HG03039 (cell line): Measurements from ENCODE around the gene SUGCT.

ENCODE experiments used
- ATAC-seq: cut with Tn5 transposase; IDR thresholded peaks from one replicate; pipeline ENCODE4 v1.9.1; 2021; ENCODE audit warnings: mild to moderate bottlenecking, moderate library complexity; ENCODE audit not compliant: unreplicated experiment

Gene SUGCT

GRCh38 chr7:40799493-40800403, 664.9 kb downstream of the SUGCT start:
- no peak for ATAC-seq

- no peak for ATAC-seq
Measured at GRCh38 chr7:40800771-40801170, 666.0 kb downstream of the SUGCT start.

GRCh38 chr7:40802497-40802896, 667.7 kb downstream of the SUGCT start:
- no peak for ATAC-seq

GRCh38 chr7:40804477-40805215, 669.8 kb downstream of the SUGCT start:
- no peak for ATAC-seq

GRCh38 chr7:40805361-40805760, 670.6 kb downstream of the SUGCT start:
- ATAC-seq = no peak

- ATAC-seq = no peak
Measured at GRCh38 chr7:40808378-40808942, 673.7 kb downstream of the SUGCT start.

GRCh38 chr7:40810274-40810673, 675.5 kb downstream of the SUGCT start:
- no peak for ATAC-seq

- no peak for ATAC-seq
Measured at GRCh38 chr7:40811666-40812065, 676.9 kb downstream of the SUGCT start.

- no peak for ATAC-seq
Measured at GRCh38 chr7:40815022-40815421, 680.2 kb downstream of the SUGCT start.

- no peak for ATAC-seq
Measured at GRCh38 chr7:40815512-40815911, 680.7 kb downstream of the SUGCT start.

GRCh38 chr7:40822861-40823260, 688.1 kb downstream of the SUGCT start:
- no peak for ATAC-seq

GRCh38 chr7:40824461-40824860, 689.7 kb downstream of the SUGCT start:
- ATAC-seq = no peak

GRCh38 chr7:40826411-40827221, 691.8 kb downstream of the SUGCT start:
- no peak for ATAC-seq

- ATAC-seq = no peak
Measured at GRCh38 chr7:40827222-40828085, 692.6 kb downstream of the SUGCT start.

GRCh38 chr7:40828686-40829600, 694.1 kb downstream of the SUGCT start:
- no peak for ATAC-seq

- no peak for ATAC-seq
Measured at GRCh38 chr7:40833191-40833887, 698.5 kb downstream of the SUGCT start.

GRCh38 chr7:40833888-40834234, 699.1 kb downstream of the SUGCT start:
- no peak for ATAC-seq

GRCh38 chr7:40836218-40836617, 701.4 kb downstream of the SUGCT start:
- no peak for ATAC-seq
